VCaP (cell line): ENCODE data around the gene RCCD1.

Source experiments
- H3K27ac ChIP-seq: fragments of 450-650 bp; 2 replicates; pipeline ENCODE4 v1.5.1; 2017
- TF ChIP-seq, protein P1 (sequence below): fragments of 450-650 bp; conservative IDR thresholded peaks from 2 replicates; pipeline ENCODE4 v1.5.1; 2017; ENCODE audit warnings: mild to moderate bottlenecking, moderate library complexity

Gene RCCD1

DNA sequence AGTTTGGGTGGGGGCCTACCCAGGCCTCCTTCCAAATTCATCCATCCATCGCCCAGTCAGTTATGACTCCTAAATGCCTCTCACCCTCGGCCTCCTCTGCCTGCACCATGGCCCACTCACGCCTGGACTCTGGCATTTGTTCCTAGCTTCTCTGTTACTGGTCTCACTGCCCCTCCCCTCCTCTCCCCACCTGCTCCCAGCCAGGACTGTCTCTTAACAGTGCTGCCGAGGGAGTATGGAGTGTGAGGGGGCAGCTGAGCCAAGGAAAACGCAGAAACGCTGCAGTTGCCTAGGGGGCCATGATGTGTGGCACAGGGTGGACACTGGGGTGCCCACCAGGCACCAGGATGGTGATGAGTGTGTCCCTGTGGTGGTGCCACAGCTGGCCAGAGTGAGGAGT lies 3.1 kb downstream of the RCCD1 start:
- H3K27ac ChIP-seq: peak overlapping the region; percentile 92

DNA sequence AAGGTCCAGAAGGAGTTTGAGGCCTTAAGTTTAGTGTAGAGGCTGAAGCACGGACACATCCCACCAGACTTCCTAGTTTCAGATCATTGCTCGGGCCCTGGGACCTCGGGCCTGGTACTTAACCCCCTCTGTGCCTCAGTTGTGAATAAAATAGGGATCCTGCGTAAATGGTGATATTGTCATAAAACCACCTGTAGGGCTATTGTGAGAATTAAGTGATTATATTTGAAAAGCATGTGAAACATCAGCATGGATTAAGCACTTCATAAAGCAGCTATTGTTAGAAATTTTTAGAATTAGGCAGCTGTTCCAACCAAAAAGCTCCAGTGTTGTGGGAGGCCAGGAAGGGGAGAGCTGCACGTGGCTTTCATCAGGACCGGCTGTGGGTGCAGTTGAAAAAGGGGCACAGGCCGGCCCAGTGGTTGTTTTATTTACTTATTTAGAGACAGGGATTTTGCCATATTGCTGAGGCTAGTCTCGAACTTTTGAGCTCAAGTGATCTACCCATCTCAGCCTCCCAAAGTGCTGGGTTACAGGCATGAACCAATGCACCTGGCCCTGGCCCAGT lies 4.4 kb downstream of the RCCD1 start:
- H3K27ac ChIP-seq: peak overlapping the region; percentile 56; the same call in 1 of the 2 replicates

More for the DNA sequence above, 3.1 kb downstream of the RCCD1 start:
- TF ChIP-seq, protein P1, sequence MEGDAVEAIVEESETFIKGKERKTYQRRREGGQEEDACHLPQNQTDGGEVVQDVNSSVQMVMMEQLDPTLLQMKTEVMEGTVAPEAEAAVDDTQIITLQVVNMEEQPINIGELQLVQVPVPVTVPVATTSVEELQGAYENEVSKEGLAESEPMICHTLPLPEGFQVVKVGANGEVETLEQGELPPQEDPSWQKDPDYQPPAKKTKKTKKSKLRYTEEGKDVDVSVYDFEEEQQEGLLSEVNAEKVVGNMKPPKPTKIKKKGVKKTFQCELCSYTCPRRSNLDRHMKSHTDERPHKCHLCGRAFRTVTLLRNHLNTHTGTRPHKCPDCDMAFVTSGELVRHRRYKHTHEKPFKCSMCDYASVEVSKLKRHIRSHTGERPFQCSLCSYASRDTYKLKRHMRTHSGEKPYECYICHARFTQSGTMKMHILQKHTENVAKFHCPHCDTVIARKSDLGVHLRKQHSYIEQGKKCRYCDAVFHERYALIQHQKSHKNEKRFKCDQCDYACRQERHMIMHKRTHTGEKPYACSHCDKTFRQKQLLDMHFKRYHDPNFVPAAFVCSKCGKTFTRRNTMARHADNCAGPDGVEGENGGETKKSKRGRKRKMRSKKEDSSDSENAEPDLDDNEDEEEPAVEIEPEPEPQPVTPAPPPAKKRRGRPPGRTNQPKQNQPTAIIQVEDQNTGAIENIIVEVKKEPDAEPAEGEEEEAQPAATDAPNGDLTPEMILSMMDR: no peak

DNA sequence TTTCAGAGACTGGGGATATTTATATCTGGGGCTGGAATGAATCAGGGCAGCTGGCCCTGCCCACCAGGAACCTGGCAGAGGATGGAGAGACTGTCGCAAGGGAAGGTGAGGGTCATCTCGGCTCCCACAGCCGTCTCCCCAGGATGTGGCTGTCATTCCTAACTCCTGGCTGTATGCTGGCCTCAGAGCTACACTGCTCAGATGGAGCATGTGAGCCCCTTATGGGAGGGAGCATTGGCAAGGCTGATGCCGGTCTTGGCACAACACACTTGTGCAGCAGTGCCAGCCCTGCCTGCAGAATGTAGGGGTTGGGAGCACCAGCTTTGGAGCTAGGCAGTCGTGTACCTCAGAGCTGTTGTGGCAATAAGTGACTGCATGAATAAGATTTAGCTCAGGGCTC lies 5.2 kb downstream of the RCCD1 start:
- H3K27ac ChIP-seq: peak overlapping the region; percentile 56
- TF ChIP-seq, protein P1: no peak

More for the DNA sequence above, 4.4 kb downstream of the RCCD1 start:
- TF ChIP-seq, protein P1: no peak

DNA sequence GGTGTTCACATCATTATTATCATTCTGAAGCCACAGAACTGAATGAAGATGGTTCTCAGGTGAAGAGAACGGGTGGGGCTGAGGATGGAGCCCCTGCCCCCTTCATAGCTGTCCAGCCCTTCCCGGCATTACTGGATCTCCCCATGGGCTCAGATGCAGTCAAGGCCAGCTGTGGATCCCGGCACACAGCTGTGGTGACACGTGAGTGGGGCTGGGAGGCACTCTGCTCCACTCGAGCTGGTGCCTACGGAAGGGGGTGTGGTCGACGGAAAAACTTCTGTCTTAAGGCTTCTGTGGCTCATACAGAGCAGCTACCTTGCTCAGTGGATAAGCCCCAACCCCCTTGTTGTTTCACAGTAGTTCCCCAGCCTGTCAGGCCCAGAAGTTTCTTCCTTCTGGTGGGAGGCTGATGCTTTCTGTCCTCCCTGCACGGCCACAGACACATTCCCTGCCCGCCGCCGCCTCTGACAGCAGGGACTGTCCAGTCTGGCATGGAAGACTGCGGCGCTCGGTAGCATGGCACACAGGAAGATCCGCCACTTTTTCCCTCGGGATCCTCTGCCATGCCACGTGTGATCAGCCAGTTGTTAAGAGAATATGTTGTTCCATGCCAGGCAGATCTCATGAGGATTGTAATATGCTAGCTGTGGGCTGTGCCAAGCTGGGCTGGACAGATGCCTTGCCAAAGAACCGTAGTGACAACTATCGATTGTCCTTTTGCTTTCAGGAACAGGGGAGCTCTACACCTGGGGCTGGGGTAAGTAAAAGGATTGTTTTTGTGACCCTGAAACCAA lies 5.8 kb downstream of the RCCD1 start:
- peak overlapping the region; percentile 56 for H3K27ac ChIP-seq

DNA sequence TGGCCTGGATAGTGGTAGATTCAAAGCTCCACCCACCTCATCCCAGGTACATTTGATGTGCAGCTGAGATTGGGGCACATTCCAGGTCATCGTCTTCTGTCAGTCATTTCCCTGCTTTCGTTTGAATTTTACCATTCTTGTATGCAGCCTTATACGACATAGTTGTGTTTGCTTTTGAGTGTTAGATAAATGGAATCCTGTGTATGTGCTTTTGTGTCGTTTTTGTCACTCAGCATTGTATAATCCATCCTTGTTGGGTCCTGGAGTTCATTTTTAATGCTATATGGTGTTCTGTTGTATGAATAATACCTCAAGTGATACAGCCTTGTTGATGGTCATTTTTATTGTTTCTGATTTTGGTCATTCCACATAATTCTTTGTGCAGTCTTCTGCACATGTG lies 7.3 kb downstream of the RCCD1 start:
- 0 out of 2 replicates have a peak overlapping the region, but pooled peaks have one; percentile 56 for H3K27ac ChIP-seq
- TF ChIP-seq, protein P1: no peak

More for the DNA sequence above, 5.8 kb downstream of the RCCD1 start:
- TF ChIP-seq, protein P1: no peak

DNA sequence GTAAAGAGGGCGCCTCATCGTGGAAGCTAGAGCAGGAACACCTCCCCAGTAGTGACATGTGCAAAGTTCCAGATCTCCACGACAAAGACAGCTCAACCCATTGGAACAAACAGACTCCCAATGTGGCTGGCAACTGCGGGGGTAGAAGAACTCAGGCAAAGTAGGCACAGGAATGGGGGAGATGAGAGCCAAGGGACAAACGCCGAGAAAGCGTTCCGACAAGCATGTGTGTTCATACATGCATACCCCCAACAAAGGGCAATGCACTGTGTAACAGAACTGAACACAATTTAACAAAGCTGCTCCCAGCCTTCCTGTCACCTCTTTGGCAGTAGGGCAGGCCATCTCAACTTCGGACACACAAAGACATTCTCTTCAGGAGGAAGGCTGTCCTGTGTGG lies 11.6 kb downstream of the RCCD1 start:
- TF ChIP-seq, protein P1: no peak
- no peak overlapping the region for H3K27ac ChIP-seq

DNA sequence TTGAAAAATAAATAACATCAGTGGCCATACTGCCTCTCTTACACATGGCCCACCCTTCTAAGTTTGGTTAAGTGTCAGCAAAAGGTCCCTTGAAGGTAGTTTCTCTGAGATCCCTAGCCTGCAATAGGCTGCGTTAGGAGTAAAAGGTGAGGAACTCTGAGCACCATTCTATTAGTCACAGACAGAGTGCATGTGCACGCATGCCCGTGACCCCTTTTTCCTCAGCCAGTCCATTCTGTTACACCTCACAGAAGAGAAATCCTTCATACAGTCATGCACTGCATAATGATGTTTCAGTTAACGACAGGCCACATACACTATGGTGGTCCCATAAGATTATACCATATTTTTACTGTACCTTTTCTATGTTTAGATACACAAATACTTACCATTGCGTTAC lies 12.5 kb downstream of the RCCD1 start:
- no peak overlapping the region for H3K27ac ChIP-seq
- TF ChIP-seq, protein P1: no peak
